ENCODE data around the gene GPX3. TPM values are rescaled to one million over a fixed set of nuclear protein-coding genes. Genes with fewer than 3 reads are reported as not detected.

GPX3 gene, protein sequence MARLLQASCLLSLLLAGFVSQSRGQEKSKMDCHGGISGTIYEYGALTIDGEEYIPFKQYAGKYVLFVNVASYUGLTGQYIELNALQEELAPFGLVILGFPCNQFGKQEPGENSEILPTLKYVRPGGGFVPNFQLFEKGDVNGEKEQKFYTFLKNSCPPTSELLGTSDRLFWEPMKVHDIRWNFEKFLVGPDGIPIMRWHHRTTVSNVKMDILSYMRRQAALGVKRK
- 2.2 TPM for polyA plus RNA-seq (2012; ENCODE audit: missing spikeins)

DNA sequence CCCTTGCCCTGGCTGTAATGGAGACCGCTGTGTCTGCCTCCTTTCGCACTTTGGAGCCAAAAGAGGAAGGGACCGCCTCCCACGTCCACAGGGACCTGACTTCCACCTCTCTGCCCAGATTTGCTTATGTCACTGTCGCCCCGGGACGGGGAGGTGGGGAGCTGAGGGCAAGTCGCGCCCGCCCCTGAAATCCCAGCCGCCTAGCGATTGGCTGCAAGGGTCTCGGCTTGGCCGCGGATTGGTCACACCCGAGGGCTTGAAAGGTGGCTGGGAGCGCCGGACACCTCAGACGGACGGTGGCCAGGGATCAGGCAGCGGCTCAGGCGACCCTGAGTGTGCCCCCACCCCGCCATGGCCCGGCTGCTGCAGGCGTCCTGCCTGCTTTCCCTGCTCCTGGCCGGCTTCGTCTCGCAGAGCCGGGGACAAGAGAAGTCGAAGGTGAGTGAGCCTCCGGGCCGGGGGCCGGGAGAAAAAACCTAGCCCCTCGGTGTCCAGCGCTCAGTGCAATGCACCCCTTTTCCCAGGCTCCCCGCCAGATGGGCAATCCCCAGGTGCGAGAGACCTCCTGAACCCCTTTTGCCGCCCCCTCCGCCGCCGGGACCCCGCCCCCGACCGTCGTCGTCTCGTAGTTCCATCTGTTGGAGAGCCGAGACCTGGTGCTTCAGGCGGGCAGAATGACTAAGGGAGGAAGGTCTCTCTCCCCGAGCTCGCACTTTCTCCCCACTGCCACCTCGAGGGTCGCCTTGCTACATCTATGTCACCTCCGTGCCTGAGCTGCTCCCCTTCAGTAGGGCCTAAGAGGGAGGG lies at the start of gene GPX3:
Gene GPX3 (plus strand): TSS at position 288 of the 807 bp plus-strand sequence. CDS start 64 bp downstream, at position 352.
- no peak for FAIRE-seq
- DNase-seq (ENCODE audit: insufficient read length): peak; percentile 48
- TF ChIP-seq POLR2AphosphoS5 (IDR thresholded peaks at IDR 0.05; ENCODE audit: low read depth, low read length): no peak
- TF ChIP-seq POLR2A (IDR thresholded peaks at IDR 0.05; ENCODE audit: low read depth, low read length): no peak

GRCh38 chr5:150978590-150978989 lies 41.8 kb upstream of the GPX3 start:
- no peak for TF ChIP-seq POLR2AphosphoS5 (IDR thresholded peaks at IDR 0.05; ENCODE audit: low read depth, low read length)
- no peak for TF ChIP-seq TAF1 (IDR thresholded peaks at IDR 0.05; ENCODE audit: borderline replicate concordance, low read depth, low read length)
- no peak for TF ChIP-seq POLR2A (IDR thresholded peaks at IDR 0.05; ENCODE audit: low read depth, low read length)
- FAIRE-seq: no peak

GRCh38 chr5:150987746-150988145 lies 32.6 kb upstream of the GPX3 start:
- no peak for TF ChIP-seq POLR2AphosphoS5 (IDR thresholded peaks at IDR 0.05; ENCODE audit: low read depth, low read length)
- no peak for TF ChIP-seq POLR2A (IDR thresholded peaks at IDR 0.05; ENCODE audit: low read depth, low read length)
- no peak for TF ChIP-seq TAF1 (IDR thresholded peaks at IDR 0.05; ENCODE audit: borderline replicate concordance, low read depth, low read length)
- FAIRE-seq (no peak), DNase-seq (ENCODE audit: insufficient read length) (no peak)

More at GRCh38 chr5:150978590-150978989, 41.8 kb upstream of the GPX3 start:
- no peak for DNase-seq (ENCODE audit: insufficient read length)

DNA sequence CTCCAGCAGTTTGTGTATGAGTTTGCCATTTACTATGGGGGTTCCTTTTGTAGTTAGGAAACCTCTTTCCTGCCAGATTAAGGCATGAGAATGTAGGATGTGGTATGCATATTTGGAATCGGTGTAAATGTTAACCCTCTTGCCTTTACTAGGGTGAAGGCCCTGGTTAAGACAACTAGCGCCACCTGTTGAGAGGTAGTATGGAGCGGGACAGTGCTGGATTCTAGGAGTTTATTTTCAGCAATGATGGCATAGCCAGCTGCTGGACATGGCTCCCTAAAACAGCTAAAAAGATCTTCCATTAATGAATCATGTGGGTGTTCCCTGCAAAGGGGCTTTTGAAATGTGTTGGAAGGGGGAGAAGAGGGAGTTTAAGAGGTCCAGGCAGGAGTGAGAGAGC lies 30.7 kb upstream of the GPX3 start:
- TF ChIP-seq POLR2AphosphoS5 (IDR thresholded peaks at IDR 0.05; ENCODE audit: low read depth, low read length) (no peak), TAF1 (IDR thresholded peaks at IDR 0.05; ENCODE audit: borderline replicate concordance, low read depth, low read length) (no peak), POLR2A (IDR thresholded peaks at IDR 0.05; ENCODE audit: low read depth, low read length) (no peak)
- FAIRE-seq (no peak), DNase-seq (ENCODE audit: insufficient read length) (no peak)

DNA sequence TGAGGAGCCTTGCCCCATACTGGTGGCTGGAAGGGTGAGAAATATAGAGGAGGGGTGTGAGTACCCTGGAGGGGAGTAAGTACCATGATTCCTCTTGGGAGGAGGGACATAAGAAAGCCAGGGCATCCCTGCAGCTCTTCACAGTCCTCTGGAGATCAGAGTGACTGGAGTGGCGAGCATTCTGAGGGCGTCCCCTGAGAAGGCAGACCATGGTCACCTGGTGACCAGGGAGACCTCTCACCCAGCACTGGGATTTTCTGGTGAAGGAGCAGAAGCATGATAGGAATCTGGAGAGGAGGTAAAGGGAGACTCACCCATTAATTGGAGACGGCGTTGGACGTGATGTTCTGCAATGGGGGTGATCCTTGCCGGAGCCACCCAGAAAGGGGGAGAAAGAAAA lies 27.7 kb upstream of the GPX3 start:
- FAIRE-seq (no peak), DNase-seq (ENCODE audit: insufficient read length) (no peak)
- no peak for TF ChIP-seq POLR2AphosphoS5 (IDR thresholded peaks at IDR 0.05; ENCODE audit: low read depth, low read length)
- no peak for TF ChIP-seq POLR2A (IDR thresholded peaks at IDR 0.05; ENCODE audit: low read depth, low read length)
- TF ChIP-seq TAF1 (IDR thresholded peaks at IDR 0.05; ENCODE audit: borderline replicate concordance, low read depth, low read length): no peak

- TF ChIP-seq TAF1 (IDR thresholded peaks at IDR 0.05; ENCODE audit: borderline replicate concordance, low read depth, low read length): no peak
- TF ChIP-seq POLR2AphosphoS5 (IDR thresholded peaks at IDR 0.05; ENCODE audit: low read depth, low read length): no peak
- TF ChIP-seq POLR2A (IDR thresholded peaks at IDR 0.05; ENCODE audit: low read depth, low read length): no peak
- FAIRE-seq: no peak
- DNase-seq (ENCODE audit: insufficient read length): no peak
Observed at GRCh38 chr5:150993422-150993821, 27.0 kb upstream of the GPX3 start.

- no peak for FAIRE-seq
- no peak for TF ChIP-seq POLR2A (IDR thresholded peaks at IDR 0.05; ENCODE audit: low read depth, low read length)
- no peak for DNase-seq (ENCODE audit: insufficient read length)
Observed at GRCh38 chr5:150993826-150994412, 26.5 kb upstream of the GPX3 start.

- no peak for TF ChIP-seq POLR2A (IDR thresholded peaks at IDR 0.05; ENCODE audit: low read depth, low read length)
- FAIRE-seq (no peak), DNase-seq (ENCODE audit: insufficient read length) (no peak)
Observed at GRCh38 chr5:150999704-151000442, 20.5 kb upstream of the GPX3 start.

DNA sequence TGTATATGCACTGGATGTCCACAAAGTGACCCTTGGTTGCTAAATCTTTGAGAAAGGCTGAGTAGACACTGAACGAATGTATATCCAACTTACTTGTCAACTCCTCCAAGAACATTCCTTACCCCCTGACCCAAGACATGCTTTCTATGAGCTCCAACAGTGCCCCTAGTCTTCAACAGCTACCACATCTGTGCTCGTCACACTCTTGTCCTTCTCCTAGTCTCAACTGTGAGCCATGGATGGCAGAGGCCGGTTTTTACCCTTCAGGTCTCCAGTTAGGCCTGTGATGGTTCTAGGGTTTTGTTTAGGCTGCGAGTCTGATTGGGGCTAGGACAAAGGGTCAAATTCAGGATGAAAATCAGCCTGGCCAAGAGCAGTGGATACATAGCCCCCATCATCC lies 19.0 kb upstream of the GPX3 start:
- no peak for FAIRE-seq
- DNase-seq (ENCODE audit: insufficient read length): no peak

DNA sequence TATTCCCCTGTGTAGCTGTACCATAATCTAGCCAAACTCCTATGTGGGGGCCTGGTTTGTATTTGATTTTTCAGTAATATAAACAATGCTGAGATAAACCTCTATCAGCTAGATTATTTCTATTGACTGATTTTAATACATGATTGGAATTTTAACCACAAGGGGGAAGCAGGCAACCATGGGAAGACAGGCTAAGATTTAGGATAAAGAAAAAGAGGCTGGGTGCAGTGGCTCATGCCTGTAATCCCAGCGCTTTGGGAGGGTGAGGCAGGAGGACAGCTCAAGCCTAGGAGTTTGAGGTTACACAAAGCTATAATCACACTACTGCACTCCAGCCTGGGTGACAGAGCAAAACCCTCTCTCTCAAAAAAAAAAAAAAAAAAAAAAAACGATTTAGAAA lies 18.1 kb upstream of the GPX3 start:
- no peak for FAIRE-seq
- DNase-seq (ENCODE audit: insufficient read length): no peak
- TF ChIP-seq POLR2AphosphoS5 (IDR thresholded peaks at IDR 0.05; ENCODE audit: low read depth, low read length): no peak
- TF ChIP-seq TAF1 (IDR thresholded peaks at IDR 0.05; ENCODE audit: borderline replicate concordance, low read depth, low read length): no peak

More for the DNA sequence above, 19.0 kb upstream of the GPX3 start:
- TF ChIP-seq POLR2A (IDR thresholded peaks at IDR 0.05; ENCODE audit: low read depth, low read length) (no peak), POLR2AphosphoS5 (IDR thresholded peaks at IDR 0.05; ENCODE audit: low read depth, low read length) (no peak), TAF1 (IDR thresholded peaks at IDR 0.05; ENCODE audit: borderline replicate concordance, low read depth, low read length) (no peak)

DNA sequence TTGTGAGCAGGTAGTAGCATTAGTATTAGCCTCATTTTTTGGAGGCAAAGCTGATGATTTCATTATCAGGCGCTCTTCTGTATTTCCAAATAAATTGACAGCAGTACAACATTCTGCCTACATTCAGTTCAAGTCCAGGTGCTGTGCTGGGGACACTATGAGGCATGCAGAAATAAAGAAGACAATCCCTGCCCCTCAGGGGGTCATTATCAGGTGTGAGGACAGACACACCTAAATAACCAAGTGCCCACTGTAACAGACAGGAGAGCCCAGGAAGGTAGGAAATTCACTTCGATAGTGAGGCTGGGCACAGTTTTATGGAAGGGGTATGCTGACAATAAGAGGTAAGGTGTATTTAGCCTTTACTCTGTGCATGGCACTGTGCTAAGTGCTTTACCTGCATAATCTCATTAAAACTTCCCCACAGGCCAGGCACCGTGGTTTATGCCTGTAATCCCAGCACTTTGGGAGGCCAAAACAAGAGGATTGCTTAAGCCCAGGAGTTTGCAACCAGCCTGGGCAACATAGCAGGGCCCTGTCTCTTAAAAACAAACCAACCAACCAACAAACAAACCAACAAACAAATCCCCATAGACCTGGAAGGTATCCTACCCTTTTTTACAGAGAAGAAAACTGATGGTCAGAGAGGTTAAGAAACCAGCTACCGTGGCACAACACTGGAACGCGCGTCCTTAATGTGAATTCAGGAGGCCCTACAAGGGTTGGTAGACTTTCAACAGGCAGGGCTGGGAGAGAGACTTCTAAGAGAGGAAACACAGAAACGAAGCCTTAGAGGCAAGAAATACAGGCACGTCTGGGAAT lies 17.5 kb upstream of the GPX3 start:
- DNase-seq (ENCODE audit: insufficient read length): no peak
- no peak for FAIRE-seq
- TF ChIP-seq TAF1 (IDR thresholded peaks at IDR 0.05; ENCODE audit: borderline replicate concordance, low read depth, low read length) (no peak), POLR2AphosphoS5 (IDR thresholded peaks at IDR 0.05; ENCODE audit: low read depth, low read length) (no peak), POLR2A (IDR thresholded peaks at IDR 0.05; ENCODE audit: low read depth, low read length) (no peak)
